ENCODE data around the gene DTNB.

Gene DTNB

DNA sequence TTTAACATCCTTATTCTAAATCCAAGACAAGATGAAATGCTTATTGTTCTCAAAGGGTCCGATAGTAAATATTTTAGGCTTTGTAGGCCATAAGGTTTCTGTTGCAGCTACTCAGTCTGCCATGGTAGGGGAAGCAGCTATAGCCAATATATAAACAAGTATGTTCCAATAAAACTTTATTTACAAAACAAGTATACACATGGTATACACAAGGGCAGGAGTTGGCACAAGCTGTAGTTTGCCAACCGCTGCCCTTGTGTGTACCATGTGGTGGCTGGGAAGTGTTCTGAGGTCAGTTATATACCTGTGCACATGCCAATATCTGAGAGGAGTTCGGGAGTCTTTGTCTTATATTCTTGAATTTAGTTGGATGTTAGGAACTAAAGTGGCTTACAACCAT, 205.6 kb downstream of the DTNB start:
- TF ChIP-seq ZFX (IDR thresholded peaks at IDR 0.05), result no peak
- TF ChIP-seq, protein P1, sequence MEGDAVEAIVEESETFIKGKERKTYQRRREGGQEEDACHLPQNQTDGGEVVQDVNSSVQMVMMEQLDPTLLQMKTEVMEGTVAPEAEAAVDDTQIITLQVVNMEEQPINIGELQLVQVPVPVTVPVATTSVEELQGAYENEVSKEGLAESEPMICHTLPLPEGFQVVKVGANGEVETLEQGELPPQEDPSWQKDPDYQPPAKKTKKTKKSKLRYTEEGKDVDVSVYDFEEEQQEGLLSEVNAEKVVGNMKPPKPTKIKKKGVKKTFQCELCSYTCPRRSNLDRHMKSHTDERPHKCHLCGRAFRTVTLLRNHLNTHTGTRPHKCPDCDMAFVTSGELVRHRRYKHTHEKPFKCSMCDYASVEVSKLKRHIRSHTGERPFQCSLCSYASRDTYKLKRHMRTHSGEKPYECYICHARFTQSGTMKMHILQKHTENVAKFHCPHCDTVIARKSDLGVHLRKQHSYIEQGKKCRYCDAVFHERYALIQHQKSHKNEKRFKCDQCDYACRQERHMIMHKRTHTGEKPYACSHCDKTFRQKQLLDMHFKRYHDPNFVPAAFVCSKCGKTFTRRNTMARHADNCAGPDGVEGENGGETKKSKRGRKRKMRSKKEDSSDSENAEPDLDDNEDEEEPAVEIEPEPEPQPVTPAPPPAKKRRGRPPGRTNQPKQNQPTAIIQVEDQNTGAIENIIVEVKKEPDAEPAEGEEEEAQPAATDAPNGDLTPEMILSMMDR (conservative IDR thresholded peaks at IDR 0.05), result no peak
- no peak overlapping the region for H3K27ac ChIP-seq

DNA sequence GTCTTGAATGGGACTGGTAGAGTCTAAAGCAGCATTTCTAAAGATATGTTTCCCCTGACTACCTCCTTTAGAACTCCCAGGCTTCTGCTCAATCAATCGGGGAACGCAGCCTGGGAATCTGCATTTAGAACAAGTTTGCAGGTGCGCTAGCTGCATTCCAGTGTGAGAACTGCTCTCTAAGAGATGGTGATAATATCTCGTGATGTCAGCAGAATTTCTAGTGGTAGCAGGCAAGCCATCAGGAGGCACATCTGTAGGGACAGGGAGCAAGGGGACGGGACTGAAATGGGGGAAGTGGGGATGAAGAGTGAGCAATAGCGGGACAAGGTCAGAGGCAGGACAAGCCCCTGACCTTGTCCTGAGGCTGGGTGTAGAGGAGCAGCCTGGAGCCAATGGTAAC, 211.4 kb downstream of the DTNB start:
- H3K27ac ChIP-seq, result no peak overlapping the region
- TF ChIP-seq, protein P1 (conservative IDR thresholded peaks at IDR 0.05), result no peak
- no peak for TF ChIP-seq ZFX (IDR thresholded peaks at IDR 0.05)

DNA sequence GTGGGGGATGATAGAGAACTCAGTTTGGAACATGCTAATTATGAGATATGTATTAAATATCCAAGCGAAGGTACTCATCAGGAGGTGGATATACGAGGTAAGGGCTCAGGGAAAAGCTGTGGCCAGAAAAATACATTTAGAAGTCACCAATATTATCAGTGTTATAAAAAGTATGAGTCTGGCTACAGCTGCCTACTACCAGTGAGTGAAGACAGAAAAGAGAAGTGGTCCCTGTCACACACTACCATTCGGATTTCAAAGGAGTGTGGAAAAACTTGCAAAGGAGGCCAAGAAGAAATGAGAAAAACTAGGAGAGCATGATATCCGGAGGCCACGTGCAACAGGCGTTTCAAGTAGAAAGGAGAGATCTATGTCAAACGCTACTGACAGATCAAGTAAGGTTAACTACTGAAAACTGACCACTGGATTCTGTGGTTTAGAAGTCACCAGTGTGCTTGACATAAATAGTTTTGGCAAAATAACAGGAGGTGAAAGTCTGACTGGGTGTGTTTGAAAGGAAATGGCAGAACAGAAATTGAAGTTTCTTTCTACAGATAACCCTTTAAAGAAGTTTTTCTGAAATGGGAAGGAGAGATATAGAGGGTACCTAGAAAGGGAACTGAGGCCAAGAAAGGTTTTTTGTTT, 213.0 kb downstream of the DTNB start:
- TF ChIP-seq, protein P1 (conservative IDR thresholded peaks at IDR 0.05), result no peak
- no peak for TF ChIP-seq ZFX (IDR thresholded peaks at IDR 0.05)

DNA sequence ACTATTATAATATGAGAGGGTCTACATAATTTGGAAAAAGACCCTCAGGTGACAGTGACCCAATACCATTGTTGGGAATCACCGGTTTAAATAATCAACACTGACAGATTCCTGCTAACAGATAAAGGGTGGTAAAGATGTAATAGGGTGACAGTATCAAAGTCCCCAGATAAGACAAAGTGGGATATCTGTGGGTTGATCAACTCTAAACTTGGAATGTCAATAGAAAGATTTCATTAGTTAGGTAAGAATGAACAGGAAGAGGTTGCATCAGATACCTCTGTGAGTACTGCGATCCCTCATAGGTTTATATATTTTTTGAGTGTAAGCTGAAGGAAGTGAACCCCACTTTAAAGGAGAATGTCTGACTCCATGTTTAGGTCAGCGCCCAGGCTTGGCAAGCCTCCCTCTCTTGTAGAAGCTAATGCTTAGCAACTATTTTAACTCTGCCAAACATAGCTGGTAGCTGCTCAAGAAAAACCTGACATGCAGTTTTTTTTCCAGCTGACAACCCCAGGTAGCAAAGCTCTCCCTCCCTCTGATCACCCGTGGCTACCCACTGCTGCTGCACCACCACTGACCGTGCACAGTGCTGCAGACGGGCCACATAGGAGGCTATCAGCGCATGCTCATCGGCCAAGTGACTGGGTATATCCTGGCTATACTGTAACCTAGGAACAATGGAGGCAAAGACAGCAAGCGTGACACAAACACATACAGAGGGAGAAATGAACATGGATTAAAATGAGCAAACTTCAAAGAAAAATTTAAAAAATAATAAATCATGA, 218.4 kb downstream of the DTNB start:
- TF ChIP-seq, protein P1 (conservative IDR thresholded peaks at IDR 0.05), result no peak
- TF ChIP-seq ZFX (IDR thresholded peaks at IDR 0.05), result no peak
- no peak overlapping the region for H3K27ac ChIP-seq

More for the DNA sequence above, 213.0 kb downstream of the DTNB start:
- H3K27ac ChIP-seq, result no peak overlapping the region

DNA sequence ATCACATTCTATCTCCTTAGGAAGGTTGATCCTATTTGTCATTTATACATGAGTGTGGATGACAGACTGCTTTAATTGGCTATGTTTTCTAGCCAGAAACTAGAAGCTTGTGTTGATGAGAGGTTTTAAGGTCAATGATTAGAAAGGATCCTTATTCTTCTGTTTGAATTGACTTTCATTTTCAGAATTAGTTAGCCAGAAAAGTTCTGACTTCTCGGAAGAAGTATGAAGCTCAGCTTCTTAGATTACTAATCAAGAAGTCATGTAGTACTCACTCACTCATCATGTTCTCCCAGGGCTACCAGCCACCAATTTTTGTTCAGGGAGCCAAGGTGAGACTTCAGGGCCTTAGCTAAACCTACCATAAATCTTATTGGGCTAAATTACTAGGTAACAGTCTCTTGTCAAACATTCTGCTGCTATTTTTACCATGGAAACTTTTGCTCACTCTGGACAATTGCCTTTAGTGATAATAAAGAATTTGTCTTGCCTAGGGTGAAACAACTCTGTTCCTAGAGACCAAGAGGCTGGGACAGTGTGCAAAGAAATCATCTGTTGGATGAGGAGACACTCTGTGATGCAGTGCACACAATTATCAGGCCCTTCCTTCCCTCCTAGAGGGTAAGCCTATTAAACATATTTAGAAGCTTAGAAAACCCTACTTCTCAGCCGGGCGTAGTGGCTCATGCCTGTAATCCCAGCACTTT, 220.0 kb downstream of the DTNB start:
- no peak overlapping the region for H3K27ac ChIP-seq
- TF ChIP-seq, protein P1 (conservative IDR thresholded peaks at IDR 0.05), result no peak
- no peak for TF ChIP-seq ZFX (IDR thresholded peaks at IDR 0.05)

DNA sequence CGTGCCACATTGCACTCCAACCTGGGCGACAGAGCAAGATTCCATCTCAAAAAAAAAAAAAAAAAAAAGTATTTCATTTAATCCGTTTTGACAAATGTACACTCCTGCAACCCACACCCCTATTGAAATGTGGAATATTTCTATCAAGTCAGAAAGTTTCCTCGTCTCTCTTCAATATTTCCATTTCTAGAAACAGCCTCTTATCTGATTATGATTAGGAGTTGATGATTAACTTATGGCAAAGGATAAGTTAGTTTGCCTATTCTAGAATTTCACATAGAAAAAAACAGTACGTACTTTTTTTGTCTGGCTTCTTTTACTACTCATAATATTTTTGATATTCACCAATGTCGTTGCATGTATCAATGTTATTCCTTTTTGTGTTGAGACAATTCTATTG, 224.6 kb downstream of the DTNB start:
- TF ChIP-seq, protein P1 (conservative IDR thresholded peaks at IDR 0.05), result no peak
- TF ChIP-seq ZFX (IDR thresholded peaks at IDR 0.05), result no peak
- H3K27ac ChIP-seq, result no peak overlapping the region

DNA sequence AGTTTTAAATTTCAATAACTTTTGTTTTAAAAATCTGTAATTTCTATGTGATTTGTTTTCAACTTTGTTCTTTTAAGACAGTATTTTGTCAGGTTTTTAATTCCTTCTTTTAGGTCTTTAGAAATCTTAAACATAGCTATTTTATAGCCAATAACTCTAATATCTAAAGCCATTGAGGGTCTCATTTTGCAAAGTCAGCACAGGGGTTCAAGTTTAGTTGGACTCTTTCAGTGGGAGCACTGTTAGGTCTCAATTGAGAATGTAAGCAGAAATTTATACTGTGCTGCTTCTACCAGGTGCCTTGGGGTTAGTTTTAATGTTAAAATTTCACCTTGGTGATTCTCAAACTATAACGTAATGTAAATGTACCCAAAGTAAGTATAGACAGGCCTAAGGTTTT, 226.4 kb downstream of the DTNB start:
- no peak overlapping the region for H3K27ac ChIP-seq
- TF ChIP-seq, protein P1 (conservative IDR thresholded peaks at IDR 0.05), result no peak
- TF ChIP-seq ZFX (IDR thresholded peaks at IDR 0.05), result no peak

Data from C4-2B (cell line).